Measurements from ENCODE around the gene NEUROG3.

- TF ChIP-seq POLR2A (IDR thresholded peaks at IDR 0.05; ENCODE audit: low read length) (no peak), GATA1 (IDR thresholded peaks at IDR 0.05; ENCODE audit: low read depth, low read length) (no peak)
Measured at GRCh38 chr10:69577268-69578232, 4.3 kb upstream of the NEUROG3 start.
